Astrocyte of the cerebellum (primary cell): ENCODE results near the gene NDUFS4.
"Not testable (repeated sequence)": the region's sequence is repeated elsewhere in the genome, so short reads cannot be mapped to it uniquely, and the experiment has no call there.

Experiments used
- DNase-seq: peaks from one replicate; pipeline ENCODE4 v3.0.0-alpha.2; 2011; ENCODE audit warnings: low read depth
- H3K4me3 ChIP-seq: 2 replicates; pipeline ENCODE4 v1.5.1; 2011; ENCODE audit warnings: mild to moderate bottlenecking, low read depth, low read length, moderate library complexity
- CTCF ChIP-seq: IDR thresholded peaks from 2 replicates; pipeline ENCODE4 v1.5.1; 2012; ENCODE audit warnings: low read length, low read depth, moderate library complexity, mild to moderate bottlenecking; ENCODE audit errors: missing control alignments
- in situ Hi-C: cut with HindIII; loops from 2 replicates; pipeline ENCODE4 v1.10.0; 2017; ENCODE audit warnings: low sequenced_read_pairs

The NDUFS4 gene

GRCh38 chr5:53691014-53691413 lies 130.6 kb downstream of the NDUFS4 start:
- in situ Hi-C loops = no loop called here
- DNase-seq = no peak
- no peak for TF ChIP-seq CTCF

DNA sequence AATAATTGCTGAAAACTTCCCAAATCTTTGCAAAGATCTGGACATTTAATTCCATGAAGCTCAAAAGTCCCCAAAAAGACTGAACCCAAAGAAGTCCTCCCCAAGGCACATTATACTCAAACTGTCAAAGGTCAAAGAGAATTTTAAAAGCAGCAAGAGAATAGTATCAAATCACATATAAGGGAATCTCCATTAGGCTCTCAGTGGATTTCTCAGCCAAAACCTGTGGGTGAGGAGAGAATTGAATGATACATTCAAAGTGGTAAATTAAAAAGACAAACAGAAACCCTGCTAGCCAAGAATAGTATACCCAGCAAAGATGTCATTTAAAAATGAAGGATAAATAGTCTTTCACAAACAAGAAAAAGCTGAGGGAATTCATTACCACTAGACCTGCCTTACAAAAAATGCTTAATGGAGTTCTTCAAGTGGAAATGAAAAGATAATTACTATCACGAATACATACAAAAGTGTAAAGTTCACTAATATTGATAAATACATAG lies 134.1 kb downstream of the NDUFS4 start:
- H3K4me3 ChIP-seq = no peak overlapping the region
- no peak for TF ChIP-seq CTCF
- no peak for DNase-seq
- in situ Hi-C loops = no loop called here

More at GRCh38 chr5:53691014-53691413, 130.6 kb downstream of the NDUFS4 start:
- H3K4me3 ChIP-seq = no peak overlapping the region

DNA sequence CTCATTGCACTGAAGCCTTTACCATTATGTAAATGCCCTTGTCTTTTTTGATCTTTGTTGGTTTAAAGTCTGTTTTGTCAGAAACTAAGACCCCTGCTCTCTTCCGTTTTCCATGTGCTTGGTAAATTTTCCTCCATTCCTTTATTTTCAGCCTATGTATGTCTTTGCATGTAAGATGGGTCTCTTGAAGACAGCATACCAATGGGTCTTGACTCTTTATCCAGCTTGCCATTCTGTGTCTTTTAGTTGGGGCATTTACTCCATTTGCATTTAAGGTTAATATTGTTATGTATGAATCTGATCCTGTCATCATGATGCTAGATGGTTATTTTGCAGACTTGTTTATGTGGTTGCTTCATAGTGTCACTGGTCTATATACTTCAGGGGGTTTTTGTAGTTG lies 150.0 kb downstream of the NDUFS4 start:
- H3K4me3 ChIP-seq, DNase-seq, in situ Hi-C loops: not testable (repeated sequence)

GRCh38 chr5:53712327-53712726 lies 151.9 kb downstream of the NDUFS4 start:
- H3K4me3 ChIP-seq = no peak overlapping the region
- in situ Hi-C loops = no loop called here
- TF ChIP-seq CTCF = no peak
- no peak for DNase-seq

GRCh38 chr5:53713978-53714666 lies 153.7 kb downstream of the NDUFS4 start:
- H3K4me3 ChIP-seq = no peak overlapping the region
- no peak for DNase-seq
- TF ChIP-seq CTCF = no peak
- in situ Hi-C loops = no loop called here

DNA sequence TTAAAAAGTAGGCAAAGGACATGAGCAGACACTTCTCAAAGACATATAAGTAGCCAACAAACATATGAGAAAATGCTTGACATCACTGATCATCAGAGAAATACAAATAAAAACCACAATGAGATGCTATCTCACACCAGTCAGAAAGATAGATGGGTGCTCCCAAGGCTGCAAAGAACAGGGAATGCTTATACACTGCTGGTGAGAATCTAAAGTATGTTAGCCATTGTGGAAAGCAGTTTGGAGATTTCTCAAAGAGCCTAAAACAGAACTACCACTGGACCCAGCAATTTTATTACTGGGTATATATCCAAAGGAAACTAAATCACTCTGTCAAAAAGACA lies 154.2 kb downstream of the NDUFS4 start:
- TF ChIP-seq CTCF = no peak
- DNase-seq = no peak
- in situ Hi-C loops = no loop called here
- no peak overlapping the region for H3K4me3 ChIP-seq

- DNase-seq = no peak
- H3K4me3 ChIP-seq = no peak overlapping the region
- no peak for TF ChIP-seq CTCF
- in situ Hi-C loops = no loop called here
Observed at GRCh38 chr5:53726121-53726520, 165.7 kb downstream of the NDUFS4 start.
